ENCODE data around the gene HDHD3.

HDHD3 gene

DNA sequence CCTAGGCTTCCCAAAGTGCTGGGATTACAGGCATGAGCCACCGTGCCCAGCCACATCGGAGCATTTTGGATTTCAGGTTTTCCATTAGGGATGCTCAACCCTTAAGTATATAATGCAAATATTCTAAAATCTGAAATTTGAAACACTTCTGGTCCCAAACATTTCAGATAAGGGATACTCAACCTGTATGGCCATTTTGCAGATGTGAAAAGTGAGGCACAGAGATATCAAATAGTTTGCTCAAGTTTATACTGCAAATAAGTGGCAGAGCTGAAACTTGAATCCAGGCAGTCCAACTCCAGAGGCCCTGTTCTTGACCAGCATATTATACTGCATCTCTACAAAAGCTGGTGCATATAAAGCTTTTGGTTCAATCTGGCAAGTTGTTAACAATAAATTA is 39.1 kb downstream of the HDHD3 start:
- no peaks in the 10 kb centered on the region for H3K9me2 ChIP-seq (replicated peaks; ENCODE audit: insufficient read depth, low read length)
- no peak overlapping the region for H3K9ac ChIP-seq (ENCODE audit: low read length)
- no peak overlapping the region for H3K27ac ChIP-seq (ENCODE audit: low read depth, low read length)
- H4K20me1 ChIP-seq (ENCODE audit: low read depth, low read length) = no peaks in the 10 kb centered on the region
- no peaks in the 10 kb centered on the region for H3K27me3 ChIP-seq (ENCODE audit: low read length)
- H3K4me3 ChIP-seq (ENCODE audit: insufficient read depth, low read length, poor library complexity, severe bottlenecking) = no peak overlapping the region
- H3K9me3 ChIP-seq (ENCODE audit: insufficient read depth, low read length) = no peaks in the 10 kb centered on the region
- H2AFZ ChIP-seq (ENCODE audit: low read depth, low read length, severe bottlenecking) = no peak overlapping the region
- no peaks in the 10 kb centered on the region for H3F3A ChIP-seq (ENCODE audit: insufficient read depth)
- no peak overlapping the region for H3K4me2 ChIP-seq (ENCODE audit: low read depth, low read length, poor library complexity, severe bottlenecking)
- H3K36me3 ChIP-seq (ENCODE audit: low read length) = no peaks in the 10 kb centered on the region
- H3K79me2 ChIP-seq (ENCODE audit: insufficient read depth, low read length) = no peaks in the 10 kb centered on the region
- TF ChIP-seq, protein P1, sequence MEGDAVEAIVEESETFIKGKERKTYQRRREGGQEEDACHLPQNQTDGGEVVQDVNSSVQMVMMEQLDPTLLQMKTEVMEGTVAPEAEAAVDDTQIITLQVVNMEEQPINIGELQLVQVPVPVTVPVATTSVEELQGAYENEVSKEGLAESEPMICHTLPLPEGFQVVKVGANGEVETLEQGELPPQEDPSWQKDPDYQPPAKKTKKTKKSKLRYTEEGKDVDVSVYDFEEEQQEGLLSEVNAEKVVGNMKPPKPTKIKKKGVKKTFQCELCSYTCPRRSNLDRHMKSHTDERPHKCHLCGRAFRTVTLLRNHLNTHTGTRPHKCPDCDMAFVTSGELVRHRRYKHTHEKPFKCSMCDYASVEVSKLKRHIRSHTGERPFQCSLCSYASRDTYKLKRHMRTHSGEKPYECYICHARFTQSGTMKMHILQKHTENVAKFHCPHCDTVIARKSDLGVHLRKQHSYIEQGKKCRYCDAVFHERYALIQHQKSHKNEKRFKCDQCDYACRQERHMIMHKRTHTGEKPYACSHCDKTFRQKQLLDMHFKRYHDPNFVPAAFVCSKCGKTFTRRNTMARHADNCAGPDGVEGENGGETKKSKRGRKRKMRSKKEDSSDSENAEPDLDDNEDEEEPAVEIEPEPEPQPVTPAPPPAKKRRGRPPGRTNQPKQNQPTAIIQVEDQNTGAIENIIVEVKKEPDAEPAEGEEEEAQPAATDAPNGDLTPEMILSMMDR (IDR thresholded peaks at IDR 0.05; ENCODE audit: insufficient read depth, low read length, poor library complexity, severe bottlenecking) = no peak
- TF ChIP-seq EZH2phosphoT487 (conservative IDR thresholded peaks at IDR 0.05; ENCODE audit: low read length) = no peak

DNA sequence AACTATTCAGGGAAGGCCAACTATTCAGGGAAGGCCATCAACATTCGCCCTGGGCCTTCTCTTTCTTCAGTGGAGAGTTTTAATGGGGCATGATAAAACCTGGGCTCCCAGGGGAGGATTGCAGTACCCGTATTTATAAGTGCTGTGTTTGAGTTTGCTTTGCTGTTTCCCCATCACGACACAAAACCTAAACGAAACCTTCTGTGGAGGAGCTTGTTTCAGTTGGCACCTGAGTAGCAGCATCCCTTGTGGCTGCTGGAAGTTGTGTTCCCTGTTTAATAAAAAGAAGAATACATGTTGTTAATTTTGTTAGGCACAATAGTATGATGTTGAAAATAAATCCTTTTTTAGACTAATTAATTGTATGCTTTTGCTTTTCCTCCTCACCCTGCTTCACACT is 45.0 kb downstream of the HDHD3 start:
- Histone ChIP-seq H3K9me3 (ENCODE audit: insufficient read depth, low read length) (no peaks in the 10 kb centered on the region), H3K27me3 (ENCODE audit: low read length) (no peaks in the 10 kb centered on the region), H3K27ac (ENCODE audit: low read depth, low read length) (no peak overlapping the region)

DNA sequence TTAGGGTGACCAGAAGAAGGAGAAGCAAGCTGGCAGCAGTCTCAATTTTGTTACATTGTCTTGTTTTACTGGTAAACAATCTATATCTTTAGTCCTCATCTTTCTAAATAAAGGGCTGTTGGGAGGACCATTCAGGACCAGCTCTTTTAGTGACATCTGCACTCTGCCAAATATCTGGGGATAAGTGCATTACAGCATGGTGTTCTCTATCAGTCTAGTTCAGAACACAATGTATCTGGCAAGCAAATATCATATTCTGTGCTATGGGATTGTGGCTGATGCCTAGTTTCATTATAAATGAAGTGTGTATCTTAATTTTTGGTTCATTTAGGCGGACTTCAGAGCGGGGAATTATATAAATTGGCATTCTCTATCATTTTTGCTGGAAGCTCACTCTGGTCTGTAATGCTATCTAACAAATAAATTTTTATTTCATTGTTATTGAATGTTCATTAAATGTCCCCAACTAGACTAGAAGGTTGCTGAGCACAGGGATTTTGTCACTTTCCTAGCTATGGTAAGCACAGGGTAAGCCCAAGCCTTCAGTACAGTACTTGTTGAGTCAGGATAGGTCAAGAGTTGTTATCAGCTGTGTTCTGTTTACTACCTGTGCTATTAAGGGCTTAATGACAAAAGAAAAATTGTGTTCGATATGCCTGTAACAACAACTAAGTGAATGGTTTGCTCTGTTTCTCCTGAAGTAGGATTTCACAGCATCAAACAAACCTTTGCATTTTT is 48.6 kb downstream of the HDHD3 start:
- no peak for TF ChIP-seq EZH2phosphoT487 (conservative IDR thresholded peaks at IDR 0.05; ENCODE audit: low read length)
- TF ChIP-seq, protein P1 (IDR thresholded peaks at IDR 0.05; ENCODE audit: insufficient read depth, low read length, poor library complexity, severe bottlenecking) = no peak
- Histone ChIP-seq H3K9me2 (replicated peaks; ENCODE audit: insufficient read depth, low read length) (no peaks in the 10 kb centered on the region), H3K9me3 (ENCODE audit: insufficient read depth, low read length) (no peaks in the 10 kb centered on the region), H3K27ac (ENCODE audit: low read depth, low read length) (no peak overlapping the region), H3F3A (ENCODE audit: insufficient read depth) (no peaks in the 10 kb centered on the region), H3K79me2 (ENCODE audit: insufficient read depth, low read length) (no peaks in the 10 kb centered on the region), H3K9ac (ENCODE audit: low read length) (no peak overlapping the region), H3K36me3 (ENCODE audit: low read length) (no peaks in the 10 kb centered on the region), H3K27me3 (ENCODE audit: low read length) (no peaks in the 10 kb centered on the region), H3K4me3 (ENCODE audit: insufficient read depth, low read length, poor library complexity, severe bottlenecking) (no peak overlapping the region), H3K4me2 (ENCODE audit: low read depth, low read length, poor library complexity, severe bottlenecking) (no peak overlapping the region), H2AFZ (ENCODE audit: low read depth, low read length, severe bottlenecking) (no peak overlapping the region), H4K20me1 (ENCODE audit: low read depth, low read length) (no peaks in the 10 kb centered on the region)

More for the DNA sequence above, 45.0 kb downstream of the HDHD3 start:
- no peaks in the 10 kb centered on the region for H3F3A ChIP-seq (ENCODE audit: insufficient read depth)
- H3K9ac ChIP-seq (ENCODE audit: low read length) = no peak overlapping the region
- no peak overlapping the region for H3K4me2 ChIP-seq (ENCODE audit: low read depth, low read length, poor library complexity, severe bottlenecking)
- H3K4me3 ChIP-seq (ENCODE audit: insufficient read depth, low read length, poor library complexity, severe bottlenecking) = no peak overlapping the region
- H3K36me3 ChIP-seq (ENCODE audit: low read length) = no peaks in the 10 kb centered on the region
- no peaks in the 10 kb centered on the region for H3K9me2 ChIP-seq (replicated peaks; ENCODE audit: insufficient read depth, low read length)
- H3K79me2 ChIP-seq (ENCODE audit: insufficient read depth, low read length) = no peaks in the 10 kb centered on the region
- no peaks in the 10 kb centered on the region for H4K20me1 ChIP-seq (ENCODE audit: low read depth, low read length)
- TF ChIP-seq, protein P1 (IDR thresholded peaks at IDR 0.05; ENCODE audit: insufficient read depth, low read length, poor library complexity, severe bottlenecking) = no peak
- no peak for TF ChIP-seq EZH2phosphoT487 (conservative IDR thresholded peaks at IDR 0.05; ENCODE audit: low read length)
- H2AFZ ChIP-seq (ENCODE audit: low read depth, low read length, severe bottlenecking) = no peak overlapping the region

Data from SU-DHL-6 (cell line).